HCT116 (cell line): ENCODE measurements around the gene DHRSX. TPM values are rescaled to one million over a fixed set of nuclear protein-coding genes. Genes with fewer than 3 reads are reported as not detected.

ENCODE experiments used
- ATAC-seq: fragments of 200-7000 bp; cut with Tn5 transposase; 2 replicates; pipeline ENCODE4 v1.9.1; 2020; ENCODE audit warnings: mild to moderate bottlenecking, moderate library complexity
- BruUV-seq: library from RNA; stranded (reverse); fragments of 400-500 nt; replicated peaks from 2 replicates; lab custom pipeline; 2021; lab: Mats Ljungman, UMichigan
- CTCF ChIA-PET: fragments of 300-600 bp; sonication (Branson Sonifier 250); formaldehyde crosslinking; loops from one replicate; lab custom pipeline; 2021; ENCODE audit warnings: antibody characterized with exemption; lab: Charles Lee
- POLR2A ChIA-PET: fragments of 300-600, 350-600 bp; sonication (Branson Sonifier 250); formaldehyde crosslinking; loops from one replicate; lab custom pipeline; 2021; ENCODE audit warnings: antibody characterized with exemption; lab: Charles Lee
- RAD21 ChIA-PET, 2 experiments: fragments of 300-600 bp; sonication (Branson Sonifier 250); formaldehyde crosslinking; loops; one replicate each; lab custom pipeline; 2023; ENCODE audit warnings: low total read pairs in 2 of 2; ENCODE audit not compliant: uncharacterized antibody in 2 of 2, unreplicated experiment in 2 of 2, low non-redundant PET in 1 of 2; lab: Charles Lee
- DNase-seq: peaks from one replicate; pipeline ENCODE4 v3.0.0-alpha.2; 2010; ENCODE audit warnings: low read depth, low spot score
- H2AFZ ChIP-seq: fragments of 200-600 bp; shearing (Covaris generic), sonication (generic); 2 replicates; pipeline ENCODE4 v1.6.1; 2017; ENCODE audit warnings: low read depth, mixed run types, mixed read lengths, antibody characterized with exemption, low read length; ENCODE audit not compliant: poor library complexity, severe bottlenecking
- H3K27ac ChIP-seq: 2 replicates; pipeline ENCODE4 v1.5.1; 2012; ENCODE audit warnings: low read depth, low read length
- H3K27me3 ChIP-seq: fragments of 200-600 bp; sonication (generic); 2 replicates; pipeline ENCODE4 v1.6.1; 2016; ENCODE audit warnings: mixed run types, low read length, mixed read lengths; ENCODE audit not compliant: insufficient read depth
- H3K36me3 ChIP-seq, 2 experiments: fragments of 200-500 bp in 1 of 2; fragments of 200-600 bp in 1 of 2; sonication (Bioruptor generic) in 1 of 2; sonication (generic) in 1 of 2; 2 replicates each; pipeline versions ENCODE4 v1.5.1 to v1.6.1; 2014 to 2016; ENCODE audit warnings: low read length in 2 of 2, inconsistent platforms in 1 of 2, mixed read lengths in 1 of 2, mixed run types in 1 of 2; ENCODE audit not compliant: insufficient read depth in 2 of 2, control insufficient read depth in 1 of 2
- H3K4me1 ChIP-seq, 2 experiments: fragments of 200-600 bp in 1 of 2; sonication (generic) in 1 of 2; 2 replicates each; pipeline versions ENCODE4 v1.5.1 to v1.6.1; 2012 to 2017; ENCODE audit warnings: low read length in 2 of 2, inconsistent platforms in 1 of 2, mild to moderate bottlenecking in 1 of 2, mixed read lengths in 1 of 2, mixed run types in 1 of 2, moderate library complexity in 1 of 2; ENCODE audit not compliant: insufficient read depth in 2 of 2, control insufficient read depth in 1 of 2
- H3K4me2 ChIP-seq: fragments of 200-600 bp; sonication (generic); 2 replicates; pipeline ENCODE4 v1.6.1; 2017; ENCODE audit warnings: mixed run types, low read length, mixed read lengths
- H3K4me3 ChIP-seq, 2 experiments: fragments of 200-600 bp in 1 of 2; sonication (generic) in 1 of 2; replicated peaks in 1 of 2; 2 replicates each; pipeline ENCODE4 v1.5.1; 2011 to 2016; ENCODE audit warnings: low read length in 2 of 2, control low read depth in 1 of 2, low read depth in 1 of 2, mild to moderate bottlenecking in 1 of 2, mixed read lengths in 1 of 2, mixed run types in 1 of 2
- H3K79me2 ChIP-seq: fragments of 200-600 bp; sonication (generic); 2 replicates; pipeline ENCODE4 v1.6.1; 2017; ENCODE audit warnings: mild to moderate bottlenecking, mixed run types, low read length, moderate library complexity, mixed read lengths; ENCODE audit not compliant: insufficient read depth
- H3K9ac ChIP-seq: fragments of 200-600 bp; sonication (generic); 2 replicates; pipeline ENCODE4 v1.6.1; 2016; ENCODE audit warnings: low read length, mixed read lengths
- H3K9me2 ChIP-seq: fragments of 200-600 bp; sonication (generic), shearing (Covaris generic); 2 replicates; pipeline ENCODE4 v1.6.1; 2017; ENCODE audit warnings: mixed run types, mild to moderate bottlenecking, moderate library complexity; ENCODE audit not compliant: insufficient read depth
- H3K9me3 ChIP-seq, 2 experiments: fragments of 200-500 bp in 1 of 2; fragments of 200-600 bp in 1 of 2; sonication (Bioruptor generic) in 1 of 2; sonication (generic) in 1 of 2; 2 replicates each; pipeline ENCODE4 v1.6.1; 2014 to 2017; ENCODE audit warnings: low read length in 2 of 2, mixed read lengths in 2 of 2, inconsistent platforms in 1 of 2, low read depth in 1 of 2, mild to moderate bottlenecking in 1 of 2, mixed run types in 1 of 2, moderate library complexity in 1 of 2; ENCODE audit not compliant: control insufficient read depth in 1 of 2, insufficient read depth in 1 of 2
- H4K20me1 ChIP-seq: fragments of 200-600 bp; sonication (generic), shearing (Covaris generic); 2 replicates; pipeline ENCODE4 v1.6.1; 2017; ENCODE audit warnings: mixed run types, mild to moderate bottlenecking, moderate library complexity; ENCODE audit not compliant: insufficient read depth
- CEBPB ChIP-seq: IDR thresholded peaks from 2 replicates; pipeline ENCODE4 v1.6.1; 2012; ENCODE audit warnings: low read depth
- EGR1 ChIP-seq: IDR thresholded peaks from 2 replicates; pipeline ENCODE4 v1.6.1; 2012; ENCODE audit warnings: low read depth
- ELF1 ChIP-seq: IDR thresholded peaks from 2 replicates; pipeline ENCODE4 v1.6.1; 2012; ENCODE audit warnings: low read depth, borderline replicate concordance
- EZH2 ChIP-seq: fragments of 200-600 bp; sonication (generic); IDR thresholded peaks from 2 replicates; pipeline ENCODE4 v1.6.1; 2017; ENCODE audit warnings: antibody characterized with exemption, mixed run types
- FOSL1 ChIP-seq: IDR thresholded peaks from 2 replicates; pipeline ENCODE4 v1.6.1; 2012; ENCODE audit warnings: low read depth
- POLR2A ChIP-seq: IDR thresholded peaks from 2 replicates; pipeline ENCODE4 v1.7.0; 2011; ENCODE audit warnings: borderline replicate concordance; ENCODE audit not compliant: insufficient read depth, insufficient read length; ENCODE audit errors: extremely low read depth
- POLR2AphosphoS5 ChIP-seq: IDR thresholded peaks from 2 replicates; pipeline ENCODE4 v1.6.1; 2011; ENCODE audit warnings: mild to moderate bottlenecking, low read depth, low read length, moderate library complexity
- RAD21 ChIP-seq: IDR thresholded peaks from 2 replicates; pipeline ENCODE4 v1.6.1; 2012; ENCODE audit warnings: low read depth, mild to moderate bottlenecking
- SIN3A ChIP-seq: IDR thresholded peaks from 2 replicates; pipeline ENCODE4 v1.6.1; 2012; ENCODE audit warnings: low read depth
- SP1 ChIP-seq: IDR thresholded peaks from 2 replicates; pipeline ENCODE4 v1.6.1; 2012; ENCODE audit warnings: low read depth
- SRF ChIP-seq: IDR thresholded peaks from 2 replicates; pipeline ENCODE4 v1.6.1; 2012; ENCODE audit warnings: low read depth
- TCF7L2 ChIP-seq: IDR thresholded peaks from 2 replicates; pipeline ENCODE4 v1.7.0; 2011; ENCODE audit warnings: borderline replicate concordance, inconsistent platforms; ENCODE audit not compliant: insufficient read depth, insufficient read length; ENCODE audit errors: extremely low read depth
- YY1 ChIP-seq: IDR thresholded peaks from 2 replicates; pipeline ENCODE4 v1.6.1; 2011; ENCODE audit warnings: low read length, low read depth, moderate library complexity, mild to moderate bottlenecking; ENCODE audit not compliant: insufficient replicate concordance; ENCODE audit errors: extremely low read depth
- ZNF274 ChIP-seq: fragments of 200-500 bp; sonication (Bioruptor generic); IDR thresholded peaks from 2 replicates; pipeline ENCODE4 v1.6.1; 2014; ENCODE audit warnings: mild to moderate bottlenecking, low read depth, low read length, inconsistent platforms
- intact Hi-C: fragments of 100-400 bp; cut with micrococcal nuclease; formaldehyde crosslinking; loops from 2 replicates; pipeline ENCODE4 v1.10.0; 2022
- total RNA-seq: library from RNA; stranded (reverse); gene quantifications from one replicate; pipeline ENCODE4 v1.2.1, GENCODE V29; 2021; ENCODE audit not compliant: unreplicated experiment
- TF ChIP-seq, protein P1 (sequence below): IDR thresholded peaks from 2 replicates; pipeline ENCODE4 v1.6.1; 2012
- TF ChIP-seq, protein P2 (sequence below): IDR thresholded peaks from 2 replicates; pipeline ENCODE4 v1.6.1; 2011; ENCODE audit warnings: mild to moderate bottlenecking, low read length, moderate library complexity; ENCODE audit not compliant: insufficient replicate concordance; ENCODE audit errors: extremely low read depth
- TF ChIP-seq, protein P3 (sequence below), 3 experiments: fragments of 200-600 bp in 1 of 3; sonication (generic) in 1 of 3; IDR thresholded peaks in 2 of 3; conservative IDR thresholded peaks in 1 of 3; 2 replicates each; pipeline ENCODE4 v1.5.1; 2012 to 2017; ENCODE audit warnings: low read depth in 2 of 3, low read length in 2 of 3, antibody characterized with exemption in 1 of 3, borderline replicate concordance in 1 of 3, control low read depth in 1 of 3, mild to moderate bottlenecking in 1 of 3, mixed read lengths in 1 of 3, mixed run types in 1 of 3, moderate library complexity in 1 of 3; ENCODE audit not compliant: insufficient read depth in 1 of 3

Gene DHRSX
- total RNA-seq, 1 experiment from 2014 or later, result 11.9 TPM

DNA sequence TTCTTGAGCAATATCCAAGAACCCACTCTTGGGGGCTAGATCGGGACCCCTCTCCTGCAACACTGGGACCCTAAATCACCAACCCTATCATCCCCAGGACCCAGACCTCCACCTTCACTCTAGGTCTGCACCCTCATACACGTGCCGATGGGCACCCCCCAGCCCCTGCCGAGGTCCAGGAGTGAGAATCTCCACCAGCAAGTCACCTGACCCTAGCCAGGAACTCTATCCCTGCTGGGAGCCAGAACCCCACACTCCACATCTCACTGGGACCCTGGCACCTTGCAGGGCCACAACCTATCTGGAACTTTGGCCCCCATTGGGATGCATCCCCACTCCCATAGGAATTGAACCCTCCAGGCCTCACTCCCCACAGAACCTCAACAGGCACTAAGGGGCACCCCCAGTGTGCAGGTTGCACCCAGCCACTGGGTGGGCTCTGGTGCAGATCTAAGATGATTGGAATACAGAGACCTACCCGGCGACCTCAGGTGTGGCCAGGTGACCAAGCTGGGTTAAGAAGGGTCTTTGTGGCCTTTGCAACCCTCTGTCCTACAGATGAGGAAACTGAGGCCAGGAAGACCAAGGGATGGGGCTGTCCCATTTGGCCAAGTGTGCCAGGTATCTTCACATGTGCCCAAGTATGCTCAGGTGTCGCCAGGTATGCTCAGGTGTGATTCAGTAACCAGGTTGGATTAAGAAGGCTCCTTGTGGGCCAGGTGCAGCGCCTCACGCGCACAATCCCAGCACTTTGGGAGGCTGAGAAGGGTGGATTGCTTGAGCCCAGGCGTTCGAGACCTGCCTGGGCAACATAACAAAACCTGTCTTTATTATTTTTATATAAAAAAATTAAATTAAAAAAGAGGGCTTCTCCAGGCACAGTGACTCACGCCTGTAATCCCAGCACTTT lies 3.1 kb upstream of the DHRSX start:
- ChIA-PET POLR2A (no interaction called here), CTCF (no interaction called here), RAD21 (no interaction called here)
- no peaks in the 10 kb centered on the region for H3K9me2 ChIP-seq
- H3K4me1 ChIP-seq, result peaks cover 3 to 6% of the 10 kb centered on the region in 2 experiments; a peak in 2 of 4 replicates
- no peaks in the 10 kb centered on the region for H3K27me3 ChIP-seq
- no peak overlapping the region for H3K4me3 ChIP-seq
- DNase-seq (no peak), ATAC-seq (no peak)
- no peaks in the 10 kb centered on the region for H3K9me3 ChIP-seq
- TF ChIP-seq RAD21, result no peak
- TF ChIP-seq, protein P1, sequence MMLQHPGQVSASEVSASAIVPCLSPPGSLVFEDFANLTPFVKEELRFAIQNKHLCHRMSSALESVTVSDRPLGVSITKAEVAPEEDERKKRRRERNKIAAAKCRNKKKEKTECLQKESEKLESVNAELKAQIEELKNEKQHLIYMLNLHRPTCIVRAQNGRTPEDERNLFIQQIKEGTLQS, result no peak
- no peak for TF ChIP-seq CEBPB
- TF ChIP-seq ELF1, result no peak
- TF ChIP-seq POLR2A, result no peak
- TF ChIP-seq TCF7L2, result no peak
- TF ChIP-seq SIN3A, result no peak
- TF ChIP-seq SP1, result no peak
- TF ChIP-seq, protein P2, sequence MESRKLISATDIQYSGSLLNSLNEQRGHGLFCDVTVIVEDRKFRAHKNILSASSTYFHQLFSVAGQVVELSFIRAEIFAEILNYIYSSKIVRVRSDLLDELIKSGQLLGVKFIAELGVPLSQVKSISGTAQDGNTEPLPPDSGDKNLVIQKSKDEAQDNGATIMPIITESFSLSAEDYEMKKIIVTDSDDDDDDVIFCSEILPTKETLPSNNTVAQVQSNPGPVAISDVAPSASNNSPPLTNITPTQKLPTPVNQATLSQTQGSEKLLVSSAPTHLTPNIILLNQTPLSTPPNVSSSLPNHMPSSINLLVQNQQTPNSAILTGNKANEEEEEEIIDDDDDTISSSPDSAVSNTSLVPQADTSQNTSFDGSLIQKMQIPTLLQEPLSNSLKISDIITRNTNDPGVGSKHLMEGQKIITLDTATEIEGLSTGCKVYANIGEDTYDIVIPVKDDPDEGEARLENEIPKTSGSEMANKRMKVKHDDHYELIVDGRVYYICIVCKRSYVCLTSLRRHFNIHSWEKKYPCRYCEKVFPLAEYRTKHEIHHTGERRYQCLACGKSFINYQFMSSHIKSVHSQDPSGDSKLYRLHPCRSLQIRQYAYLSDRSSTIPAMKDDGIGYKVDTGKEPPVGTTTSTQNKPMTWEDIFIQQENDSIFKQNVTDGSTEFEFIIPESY, result no peak
- TF ChIP-seq SRF, result no peak
- no peak for TF ChIP-seq EZH2
- no peak for TF ChIP-seq ZNF274
- TF ChIP-seq, protein P3, sequence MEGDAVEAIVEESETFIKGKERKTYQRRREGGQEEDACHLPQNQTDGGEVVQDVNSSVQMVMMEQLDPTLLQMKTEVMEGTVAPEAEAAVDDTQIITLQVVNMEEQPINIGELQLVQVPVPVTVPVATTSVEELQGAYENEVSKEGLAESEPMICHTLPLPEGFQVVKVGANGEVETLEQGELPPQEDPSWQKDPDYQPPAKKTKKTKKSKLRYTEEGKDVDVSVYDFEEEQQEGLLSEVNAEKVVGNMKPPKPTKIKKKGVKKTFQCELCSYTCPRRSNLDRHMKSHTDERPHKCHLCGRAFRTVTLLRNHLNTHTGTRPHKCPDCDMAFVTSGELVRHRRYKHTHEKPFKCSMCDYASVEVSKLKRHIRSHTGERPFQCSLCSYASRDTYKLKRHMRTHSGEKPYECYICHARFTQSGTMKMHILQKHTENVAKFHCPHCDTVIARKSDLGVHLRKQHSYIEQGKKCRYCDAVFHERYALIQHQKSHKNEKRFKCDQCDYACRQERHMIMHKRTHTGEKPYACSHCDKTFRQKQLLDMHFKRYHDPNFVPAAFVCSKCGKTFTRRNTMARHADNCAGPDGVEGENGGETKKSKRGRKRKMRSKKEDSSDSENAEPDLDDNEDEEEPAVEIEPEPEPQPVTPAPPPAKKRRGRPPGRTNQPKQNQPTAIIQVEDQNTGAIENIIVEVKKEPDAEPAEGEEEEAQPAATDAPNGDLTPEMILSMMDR (IDR thresholded peaks at IDR 0.05 in 2 of 3, conservative IDR thresholded peaks at IDR 0.05 in 1 of 3; ENCODE audit: borderline replicate concordance in 1 of 3, insufficient read depth in 1 of 3, low read depth in 2 of 3, low read length in 2 of 3), result no peak
- TF ChIP-seq EGR1, result no peak
- TF ChIP-seq POLR2AphosphoS5, result no peak
- TF ChIP-seq YY1, result no peak
- no peak for TF ChIP-seq FOSL1
- TF ChIP-seq, all 23 proteins: peak for 0
- intact Hi-C loops, result no loop called here
- Histone ChIP-seq H3K9ac (no peak overlapping the region), H3K4me2 (no peak overlapping the region), H3K27ac (no peak overlapping the region), H3K36me3 (no peaks in the 10 kb centered on the region), H2AFZ (no peak overlapping the region), H3K79me2 (peaks cover 15% of the 10 kb centered on the region), H4K20me1 (no peaks in the 10 kb centered on the region)
- BruUV-seq, result no TSS peak
